Liver (tissue), 9 donors: Measurements from ENCODE around the gene NAT8L. TPM values are rescaled to one million over a fixed set of nuclear protein-coding genes. Genes with fewer than 3 reads are reported as not detected.
"Not testable (repeated sequence)": the region's sequence is repeated elsewhere in the genome, so short reads cannot be mapped to it uniquely, and the experiment has no call there.

Experiments
- DNase-seq: peaks from one replicate; pipeline ENCODE4 v3.0.0-alpha.2; 2017; ENCODE audit warnings: low spot score
- H3K27ac ChIP-seq, 2 donors: one replicate each; pipeline ENCODE4 v1.7.0; 2013; ENCODE audit warnings: inconsistent platforms in 2 of 2, low read length in 2 of 2, control low read depth in 1 of 2, low read depth in 1 of 2, mild to moderate bottlenecking in 1 of 2
- H3K27me3 ChIP-seq, 4 donors: one replicate each; pipeline versions ENCODE4 v1.6.1 to v1.7.0; 2013; ENCODE audit warnings: low read length in 3 of 4, inconsistent platforms in 1 of 4, mild to moderate bottlenecking in 1 of 4, moderate library complexity in 1 of 4; ENCODE audit not compliant: control insufficient read depth in 4 of 4, insufficient read depth in 4 of 4
- H3K36me3 ChIP-seq, 4 donors: one replicate each; pipeline versions ENCODE4 v1.6.1 to v1.7.0; 2013; ENCODE audit warnings: low read length in 3 of 4, mild to moderate bottlenecking in 3 of 4, low read depth in 1 of 4, moderate library complexity in 1 of 4; ENCODE audit not compliant: control insufficient read depth in 4 of 4, insufficient read depth in 3 of 4
- H3K4me1 ChIP-seq, 4 donors: one replicate each; pipeline versions ENCODE4 v1.6.1 to v1.7.0; 2013; ENCODE audit warnings: low read length in 3 of 4, mild to moderate bottlenecking in 3 of 4, moderate library complexity in 1 of 4; ENCODE audit not compliant: control insufficient read depth in 4 of 4, insufficient read depth in 4 of 4
- H3K4me3 ChIP-seq, 3 donors: one replicate each; pipeline versions ENCODE4 v1.6.1 to v1.7.0; 2013; ENCODE audit warnings: low read length in 3 of 3, control low read depth in 1 of 3, low read depth in 1 of 3, mild to moderate bottlenecking in 1 of 3
- H3K9ac ChIP-seq, 2 donors: one replicate each; pipeline ENCODE4 v1.7.0; 2013; ENCODE audit warnings: low read length in 2 of 2, mild to moderate bottlenecking in 2 of 2, moderate library complexity in 2 of 2, control low read depth in 1 of 2, low read depth in 1 of 2
- H3K9me3 ChIP-seq, 4 donors: one replicate each; pipeline versions ENCODE4 v1.6.1 to v1.7.0; 2013; ENCODE audit warnings: low read length in 3 of 4; ENCODE audit not compliant: control insufficient read depth in 4 of 4
- FOXA1 ChIP-seq: IDR thresholded peaks from 2 replicates; pipeline ENCODE4 v1.6.1; 2016; ENCODE audit warnings: antibody characterized with exemption
- FOXA2 ChIP-seq: IDR thresholded peaks from 2 replicates; pipeline ENCODE4 v1.6.1; 2016; ENCODE audit warnings: antibody characterized with exemption
- HNF4A ChIP-seq, 2 donors: conservative IDR thresholded peaks; 2 replicates each; pipeline ENCODE4 v1.6.1; 2016; ENCODE audit warnings: antibody characterized with exemption in 2 of 2, mild to moderate bottlenecking in 2 of 2
- HNF4G ChIP-seq: IDR thresholded peaks from 2 replicates; pipeline ENCODE4 v1.6.1; 2016; ENCODE audit warnings: antibody characterized with exemption
- NR2F2 ChIP-seq: IDR thresholded peaks from 2 replicates; pipeline ENCODE4 v1.6.1; 2016; ENCODE audit warnings: antibody characterized with exemption
- RAD21 ChIP-seq, 2 donors: IDR thresholded peaks; 2 replicates each; pipeline ENCODE4 v1.6.1; 2016; ENCODE audit warnings: antibody characterized with exemption in 2 of 2, mild to moderate bottlenecking in 2 of 2
- RXRA ChIP-seq, 2 donors: IDR thresholded peaks; 2 replicates each; pipeline ENCODE4 v1.6.1; 2017 to 2018; ENCODE audit warnings: antibody characterized with exemption in 2 of 2, mild to moderate bottlenecking in 1 of 2
- SP1 ChIP-seq: IDR thresholded peaks from 2 replicates; pipeline ENCODE4 v1.6.1; 2018; ENCODE audit warnings: antibody characterized with exemption, mild to moderate bottlenecking
- TAF1 ChIP-seq: conservative IDR thresholded peaks from 2 replicates; pipeline ENCODE4 v1.6.1; 2016; ENCODE audit warnings: antibody characterized with exemption, mild to moderate bottlenecking
- WGBS: extraction: QIAGEN DNeasy Blood & Tissue Kit; methylation state at CpG from one replicate; pipeline ENCODE4 v1.1.7; 2013; 5-methylcytosine and 5-hydroxymethylcytosine counted together
- polyA plus RNA-seq, 2 donors: library from polyadenylated mRNA; stranded (reverse) in 1 of 2; unstranded in 1 of 2; fragments of 200-250 nt in 1 of 2; fragments of >200 nt in 1 of 2; fragmentation: Nextera tagmentation in 1 of 2; extraction: Ambion mirVana in 1 of 2; gene quantifications; one replicate each; pipeline versions ENCODE4 v1.2.1 to v1.2.3, GENCODE V29; 2013 to 2015
- total RNA-seq, 2 donors: library from RNA; depleted of rRNA; stranded (reverse); fragments of >200 nt; gene quantifications; one replicate each; pipeline ENCODE4 v1.2.3, GENCODE V29; 2014
- TF ChIP-seq, protein P1 (sequence below): IDR thresholded peaks from 2 replicates; pipeline ENCODE4 v1.6.1; 2016; ENCODE audit warnings: antibody characterized with exemption
- TF ChIP-seq, protein P2 (sequence below): IDR thresholded peaks from 2 replicates; pipeline ENCODE4 v1.6.1; 2016; ENCODE audit warnings: antibody characterized with exemption
- TF ChIP-seq, protein P3 (sequence below): IDR thresholded peaks from 2 replicates; pipeline ENCODE4 v1.6.1; 2016; ENCODE audit warnings: antibody characterized with exemption, mild to moderate bottlenecking
- donor health status: healthy.
- donor health status: healthy.
- donor health status: healthy.
- donor health status: healthy.
- donor health status: healthy.

Gene NAT8L
- total and polyA plus RNA-seq, 4 donors = 0.07 to 0.09 (median 0.08) TPM; not detected in 1

DNA sequence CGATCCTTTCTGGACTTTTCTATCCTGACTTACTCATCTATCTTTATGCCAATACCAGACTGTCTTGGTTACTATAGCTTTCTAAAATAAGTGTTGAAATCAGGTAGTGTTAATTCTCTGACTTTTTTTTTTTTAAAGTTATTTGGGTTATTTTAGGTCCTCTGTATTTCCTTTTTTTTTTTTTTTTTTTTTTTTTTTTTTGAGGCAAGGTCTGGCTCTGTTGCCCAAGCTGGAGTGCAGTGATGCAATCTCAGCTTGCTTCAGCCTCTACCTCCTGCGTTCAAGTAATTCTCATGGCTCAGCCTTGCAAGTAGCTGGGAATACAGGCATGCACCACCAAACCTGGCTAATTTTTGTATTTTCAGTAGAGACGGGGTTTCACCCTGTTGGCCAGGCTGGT is 47.5 kb upstream of the NAT8L start:
- Histone ChIP-seq H3K9ac (no peak overlapping the region), H3K27me3 (no peaks in the 10 kb centered on the region), H3K4me3 (no peak overlapping the region), H3K4me1 (peaks cover 0 to 19% (median 9%) of the 10 kb centered on the region in 4 donors), H3K36me3 (no peaks in the 10 kb centered on the region), H3K9me3 (no peaks in the 10 kb centered on the region), H3K27ac (no peak overlapping the region)
- 72% methylated on average over 3 of the region's 3 CpGs for WGBS
- no peak for DNase-seq
- TF ChIP-seq, protein P1, sequence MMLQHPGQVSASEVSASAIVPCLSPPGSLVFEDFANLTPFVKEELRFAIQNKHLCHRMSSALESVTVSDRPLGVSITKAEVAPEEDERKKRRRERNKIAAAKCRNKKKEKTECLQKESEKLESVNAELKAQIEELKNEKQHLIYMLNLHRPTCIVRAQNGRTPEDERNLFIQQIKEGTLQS = peak; percentile 37
- TF ChIP-seq, protein P2, sequence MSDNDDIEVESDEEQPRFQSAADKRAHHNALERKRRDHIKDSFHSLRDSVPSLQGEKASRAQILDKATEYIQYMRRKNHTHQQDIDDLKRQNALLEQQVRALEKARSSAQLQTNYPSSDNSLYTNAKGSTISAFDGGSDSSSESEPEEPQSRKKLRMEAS = no peak

DNA sequence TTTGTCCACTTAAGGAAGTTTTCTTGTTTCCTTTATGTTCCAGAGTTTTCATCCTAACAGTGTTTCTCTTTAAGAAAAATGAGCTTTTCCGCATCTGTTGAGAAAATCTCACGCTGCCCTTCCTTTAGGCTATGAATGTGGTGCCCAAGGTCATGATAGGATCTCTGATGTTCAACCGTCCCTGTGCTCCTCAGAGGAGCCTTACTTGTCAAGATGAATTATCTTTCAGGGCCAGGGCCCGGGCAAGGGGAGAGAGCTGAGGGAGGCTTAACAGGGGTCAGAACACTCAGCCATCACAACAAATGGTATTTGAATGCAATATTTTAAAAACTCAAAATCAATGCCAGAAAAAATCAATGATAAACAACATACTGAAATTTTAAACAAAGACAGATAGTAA is 44.1 kb upstream of the NAT8L start:
- WGBS = 93% methylated on average over 4 of the region's 4 CpGs
- DNase-seq = no peak
- peaks cover 0 to 4% (median 1%) of the 10 kb centered on the region in 4 donors for H3K4me1 ChIP-seq
- no peaks in the 10 kb centered on the region for H3K9me3 ChIP-seq
- H3K27ac ChIP-seq = no peak overlapping the region
- no peak overlapping the region for H3K9ac ChIP-seq
- TF ChIP-seq HNF4A (conservative IDR thresholded peaks at IDR 0.05) (no peak), SP1 (no peak), RXRA (IDR thresholded peaks at IDR 0.05) (no peak), FOXA2 (no peak), NR2F2 (no peak), FOXA1 (no peak), HNF4G (no peak), RAD21 (IDR thresholded peaks at IDR 0.05) (no peak), TAF1 (no peak)
- TF ChIP-seq, protein P2 = no peak
- TF ChIP-seq, protein P3, sequence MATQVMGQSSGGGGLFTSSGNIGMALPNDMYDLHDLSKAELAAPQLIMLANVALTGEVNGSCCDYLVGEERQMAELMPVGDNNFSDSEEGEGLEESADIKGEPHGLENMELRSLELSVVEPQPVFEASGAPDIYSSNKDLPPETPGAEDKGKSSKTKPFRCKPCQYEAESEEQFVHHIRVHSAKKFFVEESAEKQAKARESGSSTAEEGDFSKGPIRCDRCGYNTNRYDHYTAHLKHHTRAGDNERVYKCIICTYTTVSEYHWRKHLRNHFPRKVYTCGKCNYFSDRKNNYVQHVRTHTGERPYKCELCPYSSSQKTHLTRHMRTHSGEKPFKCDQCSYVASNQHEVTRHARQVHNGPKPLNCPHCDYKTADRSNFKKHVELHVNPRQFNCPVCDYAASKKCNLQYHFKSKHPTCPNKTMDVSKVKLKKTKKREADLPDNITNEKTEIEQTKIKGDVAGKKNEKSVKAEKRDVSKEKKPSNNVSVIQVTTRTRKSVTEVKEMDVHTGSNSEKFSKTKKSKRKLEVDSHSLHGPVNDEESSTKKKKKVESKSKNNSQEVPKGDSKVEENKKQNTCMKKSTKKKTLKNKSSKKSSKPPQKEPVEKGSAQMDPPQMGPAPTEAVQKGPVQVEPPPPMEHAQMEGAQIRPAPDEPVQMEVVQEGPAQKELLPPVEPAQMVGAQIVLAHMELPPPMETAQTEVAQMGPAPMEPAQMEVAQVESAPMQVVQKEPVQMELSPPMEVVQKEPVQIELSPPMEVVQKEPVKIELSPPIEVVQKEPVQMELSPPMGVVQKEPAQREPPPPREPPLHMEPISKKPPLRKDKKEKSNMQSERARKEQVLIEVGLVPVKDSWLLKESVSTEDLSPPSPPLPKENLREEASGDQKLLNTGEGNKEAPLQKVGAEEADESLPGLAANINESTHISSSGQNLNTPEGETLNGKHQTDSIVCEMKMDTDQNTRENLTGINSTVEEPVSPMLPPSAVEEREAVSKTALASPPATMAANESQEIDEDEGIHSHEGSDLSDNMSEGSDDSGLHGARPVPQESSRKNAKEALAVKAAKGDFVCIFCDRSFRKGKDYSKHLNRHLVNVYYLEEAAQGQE = no peak
- H3K36me3 ChIP-seq = no peaks in the 10 kb centered on the region
- H3K4me3 ChIP-seq = no peak overlapping the region
- no peaks in the 10 kb centered on the region for H3K27me3 ChIP-seq

DNA sequence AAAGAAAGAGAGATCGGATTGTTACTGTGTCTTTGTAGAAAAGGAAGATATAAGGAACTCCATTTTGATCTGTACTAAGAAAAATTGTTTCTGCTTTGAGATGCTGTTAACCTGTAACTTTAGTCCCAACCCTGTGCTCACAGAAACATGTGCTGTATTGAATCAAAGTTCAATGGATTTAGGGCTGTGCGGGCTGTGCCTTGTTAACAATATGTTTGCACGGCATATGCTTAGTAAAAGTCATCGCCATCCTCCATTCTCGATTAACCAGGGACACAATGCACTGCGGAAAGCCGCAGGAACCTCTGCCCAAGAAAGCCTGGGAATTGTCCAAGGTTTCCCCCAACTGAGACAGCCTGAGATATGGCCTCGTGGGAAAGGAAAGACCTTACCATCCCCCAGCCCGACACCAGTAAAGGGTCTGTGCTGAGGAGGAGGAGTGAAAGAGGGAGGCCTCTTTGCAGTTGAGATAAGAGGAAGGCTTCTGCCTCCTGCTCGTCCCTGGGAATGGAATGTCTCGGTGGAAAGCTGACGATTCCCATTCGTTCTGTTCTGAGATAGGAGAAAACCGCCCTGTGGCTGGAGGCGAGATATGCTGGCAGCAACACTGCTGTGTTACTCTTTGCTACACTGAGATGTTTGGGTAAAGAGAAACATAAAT is 37.6 kb upstream of the NAT8L start:
- not testable (repeated sequence) for H3K27me3 ChIP-seq, H3K4me1 ChIP-seq, DNase-seq, H3K9me3 ChIP-seq, H3K4me3 ChIP-seq, H3K27ac ChIP-seq, H3K36me3 ChIP-seq, H3K9ac ChIP-seq
- WGBS = 21% methylated on average over 15 of the region's 15 CpGs
